MV-4-11 (cell line): Measurements from ENCODE around the gene OSCAR.
A peak's percentile ranks its signal among the peaks of the same experiment; 100 is the strongest.
"Not testable (repeated sequence)": the region's sequence is repeated elsewhere in the genome, so short reads cannot be mapped to it uniquely, and the experiment has no call there.

Experiments
- DNase-seq: peaks from one replicate; lab custom pipeline; 2025; lab: John Stamatoyannopoulos, UW

The OSCAR gene

DNA sequence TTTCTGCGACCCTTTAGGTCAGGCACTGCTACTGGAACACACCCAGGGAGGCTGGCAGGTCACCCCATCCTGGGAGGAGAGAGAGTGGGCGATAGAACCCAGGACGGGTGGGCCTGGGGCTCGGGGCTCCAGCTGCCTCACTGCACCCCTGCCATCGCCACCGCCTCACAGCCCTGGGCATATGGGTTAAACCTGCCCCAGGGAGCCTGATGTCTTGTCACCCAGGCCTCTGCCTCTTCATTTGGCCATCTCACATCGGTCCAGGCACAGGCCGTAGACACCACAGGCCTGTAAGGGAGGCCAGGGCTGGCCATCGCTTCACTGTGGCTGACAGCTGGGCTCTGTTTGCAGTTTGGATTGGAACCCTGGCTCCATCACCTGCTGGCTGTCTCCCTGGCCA is 25.1 kb upstream of the OSCAR start:
- no peak for DNase-seq

DNA sequence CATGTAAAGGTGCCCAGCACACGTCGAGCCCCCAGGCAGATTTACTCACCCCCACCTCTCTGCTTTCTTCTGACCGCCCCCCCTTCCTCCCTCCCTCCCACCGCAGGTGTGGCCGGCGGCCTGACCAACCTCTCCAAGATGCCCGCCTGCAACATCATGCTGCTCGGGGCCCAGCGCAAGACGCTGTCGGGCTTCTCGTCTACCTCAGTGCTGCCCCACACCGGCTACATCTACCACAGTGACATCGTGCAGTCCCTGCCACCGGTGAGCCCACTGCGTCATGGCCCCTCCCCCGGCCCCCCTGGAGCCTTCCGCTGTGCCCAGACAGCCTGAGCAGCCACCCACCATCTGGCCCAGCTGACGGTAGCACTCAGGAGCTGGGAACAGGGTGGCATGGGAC is 23.8 kb upstream of the OSCAR start:
- no peak for DNase-seq

DNA sequence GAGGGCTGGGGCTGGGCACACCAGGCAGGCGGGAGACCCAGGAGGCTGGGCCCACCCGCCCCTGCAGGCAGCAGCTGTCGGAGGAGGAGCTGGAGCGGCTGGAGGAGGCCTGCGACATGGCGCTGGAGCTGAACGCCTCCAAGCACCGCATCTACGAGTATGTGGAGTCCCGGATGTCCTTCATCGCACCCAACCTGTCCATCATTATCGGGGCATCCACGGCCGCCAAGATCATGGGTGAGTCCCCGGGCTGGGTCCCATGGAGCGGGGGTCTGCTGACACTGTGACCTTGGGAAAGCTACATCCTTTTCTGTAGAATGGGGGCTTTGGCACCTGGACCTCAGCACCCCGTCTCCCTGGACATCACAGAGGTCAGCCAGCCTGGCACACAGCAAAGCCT is 23.1 kb upstream of the OSCAR start:
- no peak for DNase-seq

DNA sequence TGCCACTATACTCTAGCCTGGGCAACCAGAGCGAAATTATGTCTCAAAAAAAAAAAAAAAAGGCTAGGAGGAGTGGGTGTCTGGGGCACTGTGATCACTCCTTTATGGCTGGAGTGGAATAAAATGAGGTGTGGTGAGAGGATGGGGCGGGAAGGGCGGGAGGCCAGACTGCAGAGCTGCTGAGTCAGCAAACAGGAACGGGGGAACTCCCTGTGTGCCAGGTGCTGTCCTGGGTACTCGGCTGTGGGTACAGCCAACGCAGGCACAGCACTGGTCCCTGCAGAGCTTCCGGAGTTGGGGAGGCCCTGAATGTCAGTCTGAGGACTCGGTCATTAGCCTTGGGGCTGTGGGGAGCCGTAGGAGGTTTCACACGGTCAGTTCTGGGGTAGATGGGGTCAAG is 20.7 kb upstream of the OSCAR start:
- no peak for DNase-seq

DNA sequence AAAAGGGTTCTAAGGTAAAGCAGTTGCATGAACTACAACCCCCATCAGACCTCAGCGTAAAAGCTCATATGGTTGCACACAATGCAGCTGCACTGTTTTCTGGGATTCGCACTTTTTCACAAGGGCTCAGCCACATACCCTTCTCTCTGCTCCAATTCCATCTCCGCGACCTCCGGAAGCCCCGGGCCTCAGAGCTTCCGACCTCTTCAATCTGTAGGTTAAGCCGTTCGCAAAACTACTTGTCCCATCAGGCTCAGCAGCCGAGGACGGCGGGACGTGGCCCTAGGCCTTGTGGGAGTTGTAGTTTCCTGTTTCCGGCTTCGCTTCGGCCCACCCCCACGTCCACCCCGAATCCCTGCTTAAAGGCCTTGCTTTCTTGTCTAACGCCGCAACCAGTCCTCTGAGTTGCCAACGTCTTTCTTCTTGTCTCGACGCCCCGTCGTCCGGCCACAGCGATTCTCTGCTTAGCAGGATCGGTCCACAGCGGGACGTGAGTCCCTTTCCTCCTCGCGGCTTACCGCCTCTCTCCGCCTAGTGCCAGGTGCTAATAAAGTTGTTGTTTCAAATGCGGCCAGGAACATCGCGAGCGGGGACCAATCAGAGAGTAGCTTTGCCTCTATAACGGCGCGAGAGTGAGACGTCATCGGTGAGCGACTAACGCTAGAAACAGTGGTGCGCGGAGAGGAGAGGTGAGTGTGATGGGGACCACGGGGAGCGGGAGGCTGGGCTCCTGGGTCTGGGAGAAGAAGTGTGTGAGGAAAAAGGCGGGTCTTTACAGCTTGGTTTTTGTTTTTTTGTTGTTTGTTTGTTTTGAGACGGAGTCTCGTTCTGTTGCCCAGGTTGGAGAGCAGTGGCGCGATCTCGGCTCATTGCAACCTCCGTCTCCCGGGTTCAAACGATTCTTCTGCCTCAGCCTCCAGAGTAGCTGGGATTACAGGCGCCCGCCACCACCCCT is 14.8 kb upstream of the OSCAR start, which contains the start of the genes PRPF31 and TFPT:
Gene PRPF31, plus strand, starts transcription at position 646 of the 955 bp plus-strand sequence. CDS start 2,525 bp downstream, outside the sequence.
Gene TFPT, minus strand, starts transcription at position 549 of the 955 bp plus-strand sequence. Its CDS starts 388 bp downstream, at position 161.
- DNase-seq = peak; percentile 98

DNA sequence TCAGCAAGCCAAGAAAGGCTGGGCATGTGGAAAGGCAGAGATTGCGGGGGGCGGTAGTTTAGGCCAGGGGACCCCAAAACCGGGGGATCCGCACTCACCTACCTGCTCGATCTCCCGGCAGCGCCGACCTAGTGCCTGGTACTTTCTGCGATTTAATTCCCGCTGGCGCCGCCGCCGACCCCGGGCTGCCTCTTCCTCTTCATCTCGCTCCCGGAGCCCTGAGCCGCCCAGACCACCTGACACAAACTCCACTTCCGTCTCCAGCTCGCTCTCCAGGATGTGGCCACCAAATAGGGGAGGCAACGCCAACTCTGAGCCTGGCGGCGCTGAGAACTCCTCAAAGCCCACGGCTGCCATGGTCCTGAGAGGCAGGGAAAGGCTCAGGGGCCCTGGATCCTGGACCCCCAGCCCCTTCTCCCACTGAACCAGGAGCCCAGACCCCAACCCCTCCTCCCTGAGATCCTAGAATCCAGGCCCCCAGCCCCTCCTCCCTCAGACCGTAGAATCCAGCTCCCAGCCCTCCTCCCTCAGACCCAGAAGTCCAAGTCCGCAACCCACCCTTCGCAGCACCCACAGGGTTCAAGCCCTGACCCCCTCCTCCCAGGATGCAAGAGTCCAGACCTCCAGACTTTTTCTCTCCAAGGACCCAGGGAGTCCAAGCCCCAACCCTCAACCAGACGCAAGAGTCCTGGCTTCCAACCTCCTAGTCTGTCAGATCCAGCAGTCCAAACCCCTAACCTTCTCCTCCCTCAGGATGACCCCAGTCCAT is 13.9 kb upstream of the OSCAR start:
- peak; percentile 79 for DNase-seq

DNA sequence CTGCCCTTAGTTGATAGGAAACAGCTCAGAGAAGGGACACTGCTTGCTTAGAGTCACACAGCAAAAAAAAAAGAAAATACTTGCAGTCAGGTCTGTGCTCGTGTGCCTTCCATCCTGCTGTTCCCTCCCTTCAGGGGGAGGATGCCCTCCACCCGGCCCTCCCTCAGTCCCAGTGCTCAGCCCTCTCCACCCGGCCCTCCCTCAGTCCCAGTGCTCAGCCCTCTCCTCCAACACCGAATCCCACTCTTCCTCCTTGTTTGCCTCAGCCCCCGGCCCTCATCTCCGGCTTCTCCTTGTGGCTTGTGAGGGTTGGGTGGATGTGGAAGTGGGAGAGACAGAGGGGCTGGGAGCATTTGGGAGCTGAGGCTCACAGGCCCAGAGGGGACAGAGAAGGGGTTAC is 9.0 kb upstream of the OSCAR start:
- no peak for DNase-seq

DNA sequence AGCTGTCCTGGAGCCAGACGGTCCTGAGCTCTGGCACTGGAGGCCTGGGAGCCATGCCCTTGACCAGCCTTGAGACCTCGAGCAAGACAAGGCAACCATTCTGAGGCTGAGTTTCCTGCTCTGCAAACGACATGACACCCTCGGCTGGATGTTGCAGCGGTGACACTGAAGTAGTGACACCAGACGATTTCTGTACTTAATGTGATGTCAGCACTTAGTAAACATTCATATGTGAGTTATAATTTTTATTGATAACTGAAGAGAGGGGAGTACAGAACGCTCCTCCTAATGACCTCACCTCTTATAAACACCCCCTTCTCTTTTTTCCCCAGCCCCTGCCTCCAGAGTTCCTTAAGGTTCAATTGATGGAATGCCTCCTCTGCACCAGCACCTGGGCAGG is 7.9 kb upstream of the OSCAR start:
- no peak for DNase-seq

DNA sequence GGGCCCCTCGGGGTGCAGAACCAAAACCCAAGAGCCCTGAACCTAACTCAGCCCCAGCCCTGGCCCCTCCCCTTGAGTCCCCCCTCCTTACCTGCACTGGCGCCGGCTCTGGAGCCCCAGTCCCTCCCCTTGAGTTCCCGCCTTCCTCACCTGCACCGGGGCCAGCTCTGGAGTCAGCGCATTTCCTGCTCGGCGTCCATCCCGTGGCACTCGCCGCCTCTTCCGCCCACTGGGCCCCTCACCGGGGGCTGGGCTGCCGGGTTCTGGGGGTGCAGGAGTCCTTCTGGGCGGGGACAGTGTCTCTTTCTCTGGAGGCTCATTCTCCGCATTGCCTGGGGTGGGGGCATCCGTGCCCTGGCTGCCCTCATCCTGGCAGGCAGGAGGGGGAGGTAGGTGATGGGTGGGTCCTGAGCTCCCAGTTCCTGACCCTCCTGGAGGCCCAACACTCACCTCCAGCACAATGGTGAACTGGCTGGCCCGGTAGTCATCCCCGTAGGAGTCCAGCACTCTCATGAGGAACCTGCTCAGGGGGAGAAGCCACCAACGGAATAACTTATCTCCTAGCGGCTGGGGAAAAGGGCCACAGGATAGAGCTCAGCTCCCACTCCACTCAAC is 7.4 kb upstream of the OSCAR start:
- DNase-seq = no peak

DNA sequence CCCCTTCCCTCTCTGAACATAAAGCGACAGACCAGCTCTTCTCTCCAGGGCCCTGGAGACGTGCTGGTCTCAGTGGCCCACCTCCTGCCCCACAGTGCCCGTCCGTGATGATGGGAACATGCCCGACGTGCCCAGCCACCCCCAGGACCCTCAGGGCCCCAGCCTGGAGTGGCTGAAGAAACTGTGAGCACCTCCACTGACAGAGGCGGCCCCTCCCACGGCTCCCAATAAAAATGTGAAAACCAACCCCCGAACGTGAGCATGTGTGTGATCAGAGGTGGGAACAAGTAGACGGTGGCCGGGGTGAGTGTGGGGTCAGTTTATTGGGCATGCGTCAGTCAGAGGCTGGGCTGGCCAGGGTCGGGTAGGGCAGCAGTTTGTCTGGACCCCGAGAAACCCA is 6.1 kb upstream of the OSCAR start:
- no peak for DNase-seq

DNA sequence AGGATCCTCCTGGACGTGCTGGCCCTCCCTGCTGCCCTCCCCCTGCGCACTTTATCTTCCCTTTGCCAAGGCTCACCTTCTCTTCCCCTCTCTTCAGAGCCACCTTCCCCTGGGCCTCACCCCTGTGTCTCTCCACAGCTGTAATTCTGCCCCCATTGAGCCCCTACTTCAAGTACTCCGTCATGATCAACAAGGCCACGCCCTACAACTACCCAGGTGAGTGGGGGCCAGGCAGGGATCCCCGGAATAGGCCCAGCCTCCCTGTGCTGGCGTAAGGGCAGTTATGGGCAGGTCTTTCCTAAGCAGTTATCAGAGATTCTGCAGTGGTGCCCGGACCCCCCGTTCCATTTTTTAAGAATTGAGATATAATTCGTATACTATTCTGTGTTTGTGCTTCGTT is 5.2 kb upstream of the OSCAR start:
- no peak for DNase-seq

DNA sequence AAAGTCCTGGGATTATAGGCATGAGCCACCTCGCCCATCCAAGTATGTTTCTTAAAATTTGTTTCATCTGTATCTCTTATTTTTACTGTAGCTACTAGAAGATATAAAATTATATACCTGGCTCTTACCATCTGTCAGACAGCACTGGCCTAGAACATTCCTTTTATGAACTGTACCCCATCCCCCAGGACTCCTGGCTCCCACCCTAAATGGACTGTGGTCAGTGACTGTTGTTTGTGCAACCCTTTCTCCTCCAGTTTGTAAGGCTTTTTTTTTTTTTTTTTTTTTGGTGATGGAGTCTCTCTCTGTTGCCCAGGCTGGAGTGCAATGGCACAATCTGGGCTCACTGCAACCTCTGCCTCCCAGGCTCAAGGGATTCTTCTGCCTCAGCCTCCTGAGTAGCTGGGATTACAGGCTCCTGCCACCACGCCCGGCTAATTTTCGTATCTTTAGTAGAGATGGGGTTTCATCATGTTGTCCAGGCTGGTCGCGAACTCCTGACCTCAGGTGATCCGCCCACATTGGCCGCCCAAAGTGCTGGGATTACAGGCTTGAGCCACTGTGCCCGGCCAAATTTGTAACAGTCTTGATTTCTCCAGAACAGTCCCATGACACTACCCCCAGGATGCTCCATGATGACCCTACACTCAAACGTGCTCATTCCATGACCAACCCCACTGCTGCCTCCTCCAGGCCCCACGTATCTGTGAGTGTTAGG is 4.6 kb upstream of the OSCAR start:
- DNase-seq = no peak

DNA sequence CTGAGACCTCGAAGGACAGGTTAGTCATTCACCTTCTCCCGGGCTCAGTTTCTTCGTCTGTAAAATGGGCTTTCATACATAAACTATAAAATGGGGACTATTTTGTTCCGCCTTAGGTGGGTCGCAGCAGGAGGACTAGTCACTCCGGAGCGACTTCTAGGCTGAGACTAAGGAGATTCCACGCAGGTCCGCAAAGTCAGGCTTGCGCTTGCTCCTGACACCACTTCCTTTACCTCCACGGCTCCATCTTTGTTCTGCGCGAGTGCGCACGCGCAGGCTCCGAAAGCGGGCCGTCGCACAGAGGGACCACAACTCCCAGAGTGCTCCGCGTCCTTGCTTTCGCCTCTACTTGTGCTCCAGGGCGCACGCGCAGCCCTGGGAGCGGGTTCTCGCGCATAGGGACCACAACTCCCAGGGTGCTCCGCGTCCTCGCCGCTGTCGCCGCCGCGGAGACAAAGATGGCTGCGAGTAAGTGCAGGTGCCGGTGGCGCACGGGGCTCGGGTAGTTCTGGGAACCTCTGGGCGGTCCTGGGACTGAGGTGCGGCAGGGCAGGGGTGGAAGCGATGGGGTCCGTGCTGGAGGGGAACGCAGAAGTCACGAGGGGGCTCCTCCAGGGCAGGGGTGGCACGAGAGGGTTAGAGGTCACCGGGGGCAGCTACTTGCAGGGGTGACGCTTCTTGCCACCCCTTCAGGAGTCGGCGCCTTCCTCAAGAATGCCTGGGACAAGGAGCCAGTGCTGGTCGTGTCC is 2.0 kb upstream of the OSCAR start, which contains the start of gene NDUFA3:
Gene NDUFA3, plus strand, starts transcription at position 435 of the 749 bp plus-strand sequence. Its CDS starts 24 bp downstream, at position 459.
- DNase-seq = peak; percentile 99

DNA sequence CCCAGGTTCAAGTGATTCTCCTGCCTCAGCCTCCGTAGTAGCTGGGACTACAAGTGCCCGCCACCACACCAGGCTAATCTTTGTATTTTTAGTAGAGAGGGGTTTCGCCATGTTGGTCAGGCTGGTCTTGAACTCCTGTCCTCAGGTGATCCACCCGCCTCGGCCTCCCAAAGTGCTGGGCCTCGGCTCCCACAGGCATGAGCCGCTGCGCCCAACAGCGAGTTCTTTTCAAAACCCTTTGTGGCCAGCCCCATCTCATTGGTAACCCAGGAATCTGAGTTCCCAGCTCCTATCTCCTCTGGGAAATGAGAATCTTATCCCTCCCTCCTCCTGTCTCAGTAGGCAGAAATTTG is 724 bp downstream of the OSCAR start:
- not testable (repeated sequence) for DNase-seq

DNA sequence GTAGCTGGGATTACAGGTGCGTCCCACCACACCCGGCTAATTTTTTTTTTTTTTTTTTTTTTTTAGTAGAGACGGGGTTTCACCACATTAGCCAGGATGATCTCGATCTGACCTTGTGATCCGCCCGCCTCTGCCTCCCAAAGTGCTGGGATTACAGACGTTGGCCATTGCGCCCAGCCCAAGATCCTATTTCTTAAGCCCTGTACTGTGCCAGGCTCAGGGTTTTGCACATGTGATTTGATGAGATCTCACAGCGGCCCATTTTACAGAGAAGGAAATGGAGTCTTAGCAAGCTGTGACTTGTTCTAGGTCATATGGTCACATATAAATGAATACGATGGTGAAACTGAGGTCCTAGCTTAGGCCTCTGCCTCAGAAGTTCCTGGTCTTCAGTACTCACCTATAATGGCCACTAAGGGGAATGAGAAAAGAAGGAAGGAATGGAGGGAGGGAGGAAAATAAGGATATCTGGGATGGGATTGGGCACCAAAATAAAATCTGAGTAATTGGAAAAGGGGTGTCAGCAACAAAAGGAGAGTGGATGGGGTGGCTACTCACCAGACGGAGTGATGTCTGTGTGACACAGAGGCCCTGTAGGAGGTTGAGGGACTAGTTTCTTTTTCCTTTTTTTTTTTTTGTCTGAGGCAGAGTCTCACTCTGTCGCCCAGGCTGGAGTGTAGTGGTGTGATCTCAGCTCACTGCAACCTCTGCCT is 1.3 kb downstream of the OSCAR start:
- no peak for DNase-seq

DNA sequence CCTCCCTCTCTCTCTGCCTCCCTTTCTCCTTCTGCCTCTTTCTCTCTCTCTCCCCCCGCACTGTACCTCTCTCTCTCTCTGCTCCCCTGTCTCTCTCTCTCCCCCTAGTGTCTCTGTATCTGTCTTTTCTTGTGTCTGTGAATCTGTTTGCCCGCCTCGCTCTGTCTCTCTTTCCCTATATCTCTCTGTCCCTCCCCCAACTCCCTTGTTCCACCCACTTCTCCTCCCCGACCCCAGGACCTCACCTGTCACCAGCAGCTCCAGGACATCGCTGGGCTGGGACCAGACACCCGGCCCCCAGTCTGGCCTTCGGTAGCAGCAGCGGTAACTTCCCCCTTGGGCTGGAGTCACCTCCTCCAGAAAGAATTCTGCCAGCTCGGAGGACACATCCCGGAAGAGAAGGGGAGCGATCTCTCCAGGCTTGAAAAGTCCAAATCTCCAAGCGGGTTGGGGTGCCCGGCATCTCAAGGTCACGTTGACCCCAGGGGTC is 3.9 kb downstream of the OSCAR start:
- no peak for DNase-seq

DNA sequence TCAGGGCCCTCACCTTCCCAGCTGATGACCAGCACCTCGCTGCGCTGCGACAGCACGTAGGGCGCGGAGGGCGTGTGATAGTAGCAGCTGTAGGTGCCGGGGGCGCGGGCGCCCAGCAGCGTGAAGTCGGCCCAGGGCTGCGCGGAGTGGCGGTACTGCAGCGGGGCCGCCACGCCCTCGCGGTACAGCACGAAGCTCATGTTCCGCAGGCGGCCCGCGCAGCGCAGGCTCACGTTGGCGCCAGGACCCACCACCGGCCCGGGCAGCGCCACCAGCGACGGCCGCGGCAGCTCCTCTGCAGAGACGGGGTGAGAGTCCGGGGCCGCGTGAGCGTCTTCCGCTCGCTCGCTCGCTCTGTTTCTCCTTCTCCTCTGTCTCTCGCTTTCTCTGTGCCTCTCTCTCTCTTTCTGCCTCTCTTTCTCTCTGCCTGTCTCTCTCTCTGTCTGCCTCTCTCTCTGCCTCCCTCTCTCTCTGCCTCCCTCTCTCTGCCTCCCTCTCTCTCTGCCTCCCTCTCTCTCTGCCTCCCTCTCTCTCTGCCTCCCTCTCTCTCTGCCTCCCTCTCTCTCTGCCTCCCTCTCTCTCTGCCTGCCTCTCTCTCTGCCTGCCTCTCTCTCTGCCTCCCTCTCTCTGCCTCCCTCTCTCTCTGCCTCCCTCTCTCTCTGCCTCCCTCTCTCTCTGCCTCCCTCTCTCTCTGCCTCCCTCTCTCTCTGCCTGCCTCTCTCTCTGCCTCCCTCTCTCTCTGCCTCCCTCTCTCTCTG is 4.6 kb downstream of the OSCAR start:
- DNase-seq = not testable (repeated sequence)

DNA sequence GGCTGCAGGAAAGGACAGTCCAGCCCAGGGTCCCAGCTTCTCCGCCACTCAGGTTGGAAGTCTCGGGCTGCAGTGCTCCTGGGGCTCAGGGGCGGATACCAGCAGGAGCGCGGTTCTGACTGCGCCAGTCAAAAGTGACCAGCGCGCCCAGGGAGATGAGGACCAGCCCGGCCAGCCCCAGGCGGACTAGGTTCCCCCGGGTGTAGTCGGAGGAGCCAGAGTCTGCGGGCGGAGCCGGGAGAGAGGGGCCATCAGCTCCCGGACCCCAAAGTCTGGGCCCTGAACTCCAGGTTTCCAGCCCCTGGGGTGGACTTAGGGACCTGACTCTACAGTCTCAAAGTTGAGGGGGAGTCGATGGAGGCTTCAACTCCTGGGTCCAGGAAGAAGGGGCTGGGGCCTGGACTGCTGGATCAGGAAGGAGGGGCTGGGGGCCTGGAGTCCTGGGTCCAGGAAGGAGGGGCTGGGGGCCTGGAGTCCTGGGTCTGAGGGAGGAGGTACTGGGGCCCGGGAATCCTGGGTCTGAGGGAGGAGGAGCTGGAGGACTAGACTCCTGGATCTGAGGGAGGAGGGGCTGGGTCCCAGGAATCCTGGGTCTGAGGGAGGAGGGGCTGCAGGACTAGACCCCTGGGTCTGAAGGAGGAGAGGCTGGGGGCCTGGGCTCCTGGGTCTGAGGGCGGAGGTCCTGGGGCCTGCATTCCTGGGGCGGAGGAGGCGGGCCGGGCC is 5.3 kb downstream of the OSCAR start:
- no peak for DNase-seq
